GM18873 (cell line): ENCODE results near the gene USB1.
"Not testable (repeated sequence)": the region's sequence is repeated elsewhere in the genome, so short reads cannot be mapped to it uniquely, and the experiment has no call there.

ENCODE experiments used
- ATAC-seq: cut with Tn5 transposase; IDR thresholded peaks from one replicate; pipeline ENCODE4 v1.9.1; 2021; ENCODE audit warnings: mild to moderate bottlenecking, moderate library complexity, moderate number of reproducible peaks; ENCODE audit not compliant: unreplicated experiment, low FRiP score

USB1 gene

GRCh38 chr16:57993897-57994296, 7.3 kb upstream of the USB1 start:
- no peak for ATAC-seq

DNA sequence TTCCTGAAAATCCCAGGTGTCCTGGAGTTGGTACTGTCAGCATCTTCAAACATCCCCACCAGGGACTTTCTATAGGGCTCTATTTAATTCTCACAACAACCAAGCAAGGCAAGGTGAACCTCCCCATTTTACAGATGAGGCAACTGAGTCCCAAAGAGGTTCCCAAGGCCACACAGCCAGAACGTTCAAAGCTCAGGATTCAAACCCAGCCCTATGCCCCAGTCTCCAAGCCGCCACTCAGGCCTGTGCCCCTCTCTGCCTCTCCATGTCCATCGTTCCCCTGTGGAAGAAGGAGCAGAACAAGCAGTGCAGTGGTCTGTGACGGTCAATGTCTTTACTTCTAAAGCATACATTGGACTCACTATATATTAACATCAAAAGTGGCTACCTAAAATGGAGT, 6.8 kb upstream of the USB1 start:
- no peak for ATAC-seq

GRCh38 chr16:57994778-57995177, 6.4 kb upstream of the USB1 start:
- ATAC-seq, result no peak

DNA sequence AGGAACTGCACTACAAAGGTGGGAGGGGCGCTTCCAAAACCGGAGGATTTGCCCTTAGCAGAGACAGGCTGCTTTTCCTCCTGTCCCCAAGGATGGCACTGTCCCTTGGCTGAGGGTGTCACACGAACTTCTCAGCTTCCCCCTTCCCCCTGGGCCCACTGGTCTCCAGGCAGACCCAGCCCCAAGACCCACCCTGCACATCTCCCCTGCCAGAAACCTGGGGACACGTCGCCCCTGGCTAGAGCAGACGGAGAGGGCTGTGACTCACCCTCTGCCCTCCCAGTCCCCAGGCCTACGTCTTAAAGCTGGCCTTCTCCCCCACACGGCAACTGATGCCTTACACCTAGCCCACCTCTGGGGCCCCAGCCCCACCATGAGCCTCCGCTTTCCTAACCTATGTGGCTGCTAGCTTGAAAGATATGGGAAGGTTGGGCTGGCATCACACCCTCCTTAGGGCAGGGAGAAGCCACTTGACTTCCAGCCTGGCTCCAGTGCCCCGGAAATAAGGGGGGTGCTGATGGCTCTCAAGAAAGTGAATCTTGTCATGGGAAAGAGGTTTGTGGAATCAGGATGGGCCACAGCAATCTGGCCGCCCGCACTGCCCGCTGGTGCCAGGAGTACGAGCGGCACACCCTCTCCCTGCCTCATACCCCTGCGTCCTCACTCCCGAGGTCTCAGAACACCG, 5.3 kb upstream of the USB1 start:
- ATAC-seq, result no peak

- ATAC-seq, result no peak
Measured at GRCh38 chr16:57996406-57997175, 4.6 kb upstream of the USB1 start.

DNA sequence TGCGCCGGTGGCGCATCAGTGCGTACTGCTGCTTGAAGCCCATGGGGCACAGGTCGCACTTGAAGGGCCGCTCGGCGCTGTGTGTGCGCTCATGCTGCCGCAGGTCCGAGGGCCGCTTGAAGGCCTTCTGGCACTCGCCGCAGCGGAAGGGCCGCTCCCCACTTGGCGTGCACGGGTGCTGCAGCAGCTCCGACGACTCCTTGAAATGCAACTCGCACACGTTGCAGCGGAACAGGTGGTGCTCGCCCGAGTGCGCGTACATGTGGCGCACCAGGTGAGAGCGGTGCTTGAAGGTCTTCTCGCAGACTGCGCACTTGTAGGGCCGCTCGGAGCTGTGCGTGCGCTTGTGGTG, 4.1 kb upstream of the USB1 start:
- no peak for ATAC-seq

DNA sequence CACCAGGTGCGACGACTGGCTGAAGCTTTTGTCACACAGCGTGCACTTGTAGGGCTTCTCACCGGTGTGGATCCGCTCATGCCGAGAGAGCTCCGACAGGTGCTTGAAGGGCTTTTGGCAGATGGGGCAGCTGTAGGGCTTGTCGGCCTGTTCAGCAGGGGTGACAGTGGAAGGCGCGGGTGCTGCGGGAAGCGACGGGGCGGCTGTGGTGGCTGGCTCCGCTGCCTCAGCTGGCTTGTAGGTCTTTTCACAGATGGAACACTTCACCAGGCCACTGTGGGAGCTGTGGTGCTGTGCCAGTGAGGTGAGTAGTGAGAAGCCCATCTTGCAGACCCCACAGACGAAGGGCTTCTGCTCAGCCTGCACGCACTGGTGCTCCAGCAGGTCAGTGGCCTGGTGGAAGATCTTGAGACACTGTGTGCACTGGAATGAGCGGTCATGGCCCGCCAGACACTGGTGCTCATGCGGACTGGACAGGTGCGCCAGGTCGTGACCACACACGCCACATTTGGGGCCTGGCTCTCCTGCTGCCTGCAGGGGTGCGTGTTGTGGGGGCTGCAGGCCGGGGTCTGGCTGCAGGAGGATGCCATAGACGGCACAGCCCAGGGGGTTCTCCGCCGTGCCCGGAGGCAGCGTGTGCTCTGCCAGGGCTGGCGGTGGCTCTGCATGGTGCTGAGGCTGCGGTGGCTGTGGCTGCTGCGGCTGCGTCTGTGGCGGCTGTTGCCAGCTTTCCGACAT, 3.5 kb upstream of the USB1 start:
- ATAC-seq, result no peak

DNA sequence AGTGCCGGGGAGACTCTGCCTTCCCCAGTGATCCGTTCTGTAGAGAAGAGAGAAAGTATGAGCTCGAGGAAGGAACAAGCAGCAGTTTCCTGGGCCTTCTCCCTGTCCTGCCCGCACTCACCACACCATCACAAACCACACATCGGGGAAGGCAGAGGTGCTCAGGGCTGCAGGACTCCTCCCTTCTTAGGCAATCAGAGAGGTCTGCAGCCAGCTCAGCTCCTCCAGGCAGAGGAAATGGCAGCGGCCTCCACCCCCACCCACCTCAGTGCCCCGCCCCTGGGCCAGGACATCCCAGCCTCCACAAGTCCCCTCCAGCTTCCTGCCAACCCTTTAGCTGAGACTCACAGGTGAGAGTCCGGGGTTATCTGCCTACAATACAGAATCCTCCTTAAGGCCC, 2.7 kb upstream of the USB1 start:
- no peak for ATAC-seq

DNA sequence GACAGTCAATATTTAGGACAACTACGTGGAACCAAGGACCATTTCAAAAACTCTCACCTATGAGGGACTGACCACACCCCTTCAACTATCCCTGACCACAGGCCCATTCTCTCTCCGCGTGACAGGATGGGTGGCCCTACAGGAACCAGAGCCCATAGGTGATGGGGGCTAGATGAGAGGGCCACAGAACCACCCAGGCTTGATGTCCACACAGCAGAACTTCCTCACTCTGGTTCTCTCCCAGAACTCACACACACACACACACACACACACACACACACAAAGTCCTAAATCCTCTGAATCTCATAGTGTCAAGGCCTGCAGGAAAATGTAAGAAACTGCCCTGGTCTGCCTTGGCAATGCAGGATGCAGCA, 2.2 kb upstream of the USB1 start:
- ATAC-seq, result no peak

GRCh38 chr16:57999366-57999970, 1.7 kb upstream of the USB1 start:
- no peak for ATAC-seq

- ATAC-seq, result no peak
Measured at GRCh38 chr16:57999971-58000705, 1.1 kb upstream of the USB1 start, which contains the start of gene ZNF319. Gene ZNF319, minus strand, starts transcription at chr16:58000672. Its CDS starts 2,407 bp downstream, at chr16:57998265.

DNA sequence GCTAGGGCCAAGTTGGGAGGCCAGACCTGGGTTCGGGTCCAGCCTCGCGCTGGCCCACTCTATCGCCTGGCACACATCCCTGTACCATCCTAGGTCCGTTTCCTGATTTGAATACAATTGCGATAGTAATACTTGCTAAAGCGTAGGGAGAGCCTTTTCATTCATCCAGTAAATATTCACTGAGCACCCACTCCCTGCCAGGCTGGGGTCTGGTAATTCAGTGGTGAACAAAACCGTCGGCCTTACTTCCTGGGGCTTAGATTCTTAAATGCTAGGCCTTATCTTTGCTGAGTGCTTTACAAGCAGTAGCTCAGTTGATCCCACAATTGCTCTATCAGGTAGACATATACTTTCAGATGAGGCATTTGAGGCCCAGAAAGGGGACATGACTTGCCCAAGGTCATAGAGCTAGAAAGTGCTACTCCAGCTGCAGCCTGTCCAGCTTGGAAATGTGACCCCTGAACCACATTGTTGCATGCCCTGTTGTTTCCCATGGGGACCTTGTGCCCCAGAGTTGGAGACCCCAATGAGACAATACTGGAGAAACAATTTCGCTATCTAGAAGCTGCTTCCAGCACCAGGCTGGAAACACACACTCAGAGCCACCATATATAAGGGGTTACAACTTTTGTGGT, 691 bp downstream of the USB1 start:
- no peak for ATAC-seq

- no peak for ATAC-seq
Measured at GRCh38 chr16:58002416-58002800, 1.2 kb downstream of the USB1 start.

- ATAC-seq, result no peak
Measured at GRCh38 chr16:58002936-58003335, 1.7 kb downstream of the USB1 start.

GRCh38 chr16:58004736-58005135, 3.5 kb downstream of the USB1 start:
- ATAC-seq, result not testable (repeated sequence)

DNA sequence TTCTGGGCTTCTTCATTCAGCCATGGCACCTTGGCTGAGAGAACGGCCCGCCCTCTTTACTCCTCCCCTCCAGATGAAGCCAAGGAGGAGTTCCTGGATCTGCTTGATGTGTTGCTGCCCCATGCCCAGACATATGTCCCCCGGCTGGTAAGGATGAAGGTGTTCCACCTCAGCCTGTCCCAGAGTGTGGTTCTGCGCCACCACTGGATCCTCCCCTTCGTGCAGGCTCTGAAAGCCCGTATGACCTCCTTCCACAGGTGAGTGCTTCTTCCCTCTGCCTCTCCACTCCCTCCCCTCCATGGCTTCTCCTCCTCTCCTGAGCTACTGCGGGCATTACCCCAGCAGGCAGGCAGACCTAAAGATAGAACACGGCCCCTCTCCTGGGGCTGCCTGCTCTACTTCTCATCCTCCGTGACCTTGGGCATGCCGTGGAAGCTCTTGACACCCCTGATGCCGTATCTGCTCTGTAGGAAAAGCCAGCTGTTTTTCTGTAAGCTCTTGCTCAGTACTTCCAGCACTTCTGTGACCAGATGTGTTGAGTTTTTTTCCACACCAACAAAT, 8.7 kb downstream of the USB1 start:
- ATAC-seq, result no peak

GRCh38 chr16:58010886-58011285, 9.7 kb downstream of the USB1 start:
- ATAC-seq, result no peak

GRCh38 chr16:58011652-58012051, 10.4 kb downstream of the USB1 start:
- no peak for ATAC-seq

GRCh38 chr16:58012481-58012880, 11.3 kb downstream of the USB1 start:
- no peak for ATAC-seq
